ENCODE measurements around the gene LRRC45. TPM values are rescaled to one million over a fixed set of nuclear protein-coding genes. Genes with fewer than 3 reads are reported as not detected.

The LRRC45 gene
- total and polyA plus RNA-seq, 8 donors = 8.3 to 171 (median 21.0) TPM

DNA sequence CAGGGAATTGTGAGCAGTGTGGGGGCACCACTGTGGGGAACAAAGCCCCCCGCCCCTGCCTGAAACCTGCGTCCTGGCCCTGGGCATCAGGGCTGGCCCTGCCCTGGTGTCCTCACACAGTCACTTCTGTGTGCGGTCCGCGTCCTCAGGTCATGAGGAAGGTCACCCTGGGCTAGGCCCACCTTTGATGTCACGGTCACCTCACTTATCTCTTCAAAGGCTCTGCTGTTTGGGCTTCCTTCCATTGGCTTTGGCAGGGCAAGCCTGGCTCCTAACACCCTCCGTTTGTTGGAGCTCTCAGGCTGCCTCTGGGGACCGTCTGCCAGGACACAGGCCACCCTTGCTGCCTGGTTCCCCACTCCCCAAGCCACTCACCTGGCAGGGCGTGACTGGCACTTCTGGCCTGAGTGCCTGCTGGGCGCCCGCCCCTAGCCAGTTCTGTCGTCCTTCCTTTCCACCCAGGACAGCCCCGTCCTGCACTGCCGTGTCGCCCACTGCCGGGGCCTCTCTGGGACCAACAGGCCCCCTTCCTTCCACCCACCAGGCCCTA, 9.3 kb upstream of the LRRC45 start:
- intact Hi-C loops (cut with DNase I; ENCODE audit: low total_unique reads) = no loop called here
- 75 to 83% (median 80%) methylated on average over 13 to 16 of the region's 16 CpGs for whole genome bisulfite sequencing, 5 donors
- TF ChIP-seq POLR2AphosphoS5 (IDR thresholded peaks at IDR 0.05) = no peak
- TF ChIP-seq POLR2A (IDR thresholded peaks at IDR 0.05) = no peak
- TF ChIP-seq, protein P1, sequence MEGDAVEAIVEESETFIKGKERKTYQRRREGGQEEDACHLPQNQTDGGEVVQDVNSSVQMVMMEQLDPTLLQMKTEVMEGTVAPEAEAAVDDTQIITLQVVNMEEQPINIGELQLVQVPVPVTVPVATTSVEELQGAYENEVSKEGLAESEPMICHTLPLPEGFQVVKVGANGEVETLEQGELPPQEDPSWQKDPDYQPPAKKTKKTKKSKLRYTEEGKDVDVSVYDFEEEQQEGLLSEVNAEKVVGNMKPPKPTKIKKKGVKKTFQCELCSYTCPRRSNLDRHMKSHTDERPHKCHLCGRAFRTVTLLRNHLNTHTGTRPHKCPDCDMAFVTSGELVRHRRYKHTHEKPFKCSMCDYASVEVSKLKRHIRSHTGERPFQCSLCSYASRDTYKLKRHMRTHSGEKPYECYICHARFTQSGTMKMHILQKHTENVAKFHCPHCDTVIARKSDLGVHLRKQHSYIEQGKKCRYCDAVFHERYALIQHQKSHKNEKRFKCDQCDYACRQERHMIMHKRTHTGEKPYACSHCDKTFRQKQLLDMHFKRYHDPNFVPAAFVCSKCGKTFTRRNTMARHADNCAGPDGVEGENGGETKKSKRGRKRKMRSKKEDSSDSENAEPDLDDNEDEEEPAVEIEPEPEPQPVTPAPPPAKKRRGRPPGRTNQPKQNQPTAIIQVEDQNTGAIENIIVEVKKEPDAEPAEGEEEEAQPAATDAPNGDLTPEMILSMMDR (IDR thresholded peaks at IDR 0.05) = no peak
- no peak for TF ChIP-seq EP300 (IDR thresholded peaks at IDR 0.05)
- H3K9me3 ChIP-seq = no peaks in the 10 kb centered on the region
- H3K36me3 ChIP-seq = peaks cover 0 to 48% (median 43%) of the 10 kb centered on the region in 4 donors
- H3K4me1 ChIP-seq = peaks cover 2 to 25% (median 16%) of the 10 kb centered on the region in 4 donors
- DNase-seq = no peak
- H3K4me3 ChIP-seq = no peak overlapping the region
- no peaks in the 10 kb centered on the region for H3K27me3 ChIP-seq
- peak overlapping the region in 1 of 5 donors; percentile 77 for H3K27ac ChIP-seq

DNA sequence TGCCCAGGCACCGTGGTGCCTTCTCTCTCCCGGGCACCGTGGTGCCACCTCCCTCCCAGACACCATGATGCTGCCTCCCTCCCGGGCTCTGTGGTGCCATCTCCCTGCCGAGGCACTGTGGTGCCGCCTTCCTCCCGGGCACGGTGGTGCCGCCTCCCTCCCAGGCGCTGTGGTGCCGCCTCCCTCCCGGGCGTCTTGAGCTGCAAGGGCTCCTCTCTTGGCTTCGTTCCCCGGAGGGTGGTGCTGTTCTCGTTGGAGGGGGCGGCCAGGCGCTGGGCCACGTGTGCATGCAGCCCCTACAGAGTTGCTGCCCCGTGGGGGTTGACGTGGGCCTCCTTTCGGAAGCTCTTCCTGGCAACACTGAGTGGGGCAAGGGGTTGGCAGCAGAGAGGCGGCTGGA, 8.7 kb upstream of the LRRC45 start:
- H3K27ac ChIP-seq = no peak overlapping the region
- 62 to 73% (median 70%) methylated on average over 14 to 23 of the region's 23 CpGs for WGBS, 5 donors
- peaks cover 8 to 30% (median 21%) of the 10 kb centered on the region in 4 donors for H3K4me1 ChIP-seq
- H3K9me3 ChIP-seq = no peaks in the 10 kb centered on the region
- no peaks in the 10 kb centered on the region for H3K27me3 ChIP-seq
- intact Hi-C loops (cut with DNase I; ENCODE audit: low total_unique reads) = no loop called here
- DNase-seq = no peak
- no peak for TF ChIP-seq POLR2A (IDR thresholded peaks at IDR 0.05)
- TF ChIP-seq POLR2AphosphoS5 (IDR thresholded peaks at IDR 0.05) = no peak
- no peak for TF ChIP-seq EP300 (IDR thresholded peaks at IDR 0.05)
- TF ChIP-seq, protein P1 (IDR thresholded peaks at IDR 0.05) = no peak
- H3K36me3 ChIP-seq = peaks cover 0 to 50% (median 41%) of the 10 kb centered on the region in 4 donors
- no peak overlapping the region for H3K4me3 ChIP-seq

DNA sequence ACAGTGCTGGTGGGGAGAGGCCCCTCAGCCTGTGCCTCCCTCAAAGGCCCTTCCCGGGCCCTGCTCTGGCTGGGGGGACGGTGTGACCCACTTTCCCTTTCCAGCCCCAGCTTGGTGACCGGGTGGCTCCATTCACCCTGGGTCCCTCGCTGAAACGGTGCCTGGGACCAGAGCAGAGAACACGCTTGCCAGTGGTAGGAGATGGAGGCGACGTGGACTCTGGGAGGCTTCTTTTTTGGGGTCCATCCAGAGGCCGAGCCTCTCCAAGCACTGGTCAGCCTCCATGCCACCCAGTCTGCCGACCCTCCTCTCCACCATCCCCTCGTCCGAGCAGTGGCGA, 8.2 kb upstream of the LRRC45 start:
- TF ChIP-seq EP300 (IDR thresholded peaks at IDR 0.05) (no peak), POLR2A (IDR thresholded peaks at IDR 0.05) (no peak), POLR2AphosphoS5 (IDR thresholded peaks at IDR 0.05) (no peak)
- TF ChIP-seq, protein P1 (IDR thresholded peaks at IDR 0.05) = no peak
- no peaks in the 10 kb centered on the region for H3K27me3 ChIP-seq
- peaks cover 12 to 35% (median 27%) of the 10 kb centered on the region in 4 donors for H3K4me1 ChIP-seq
- H3K4me3 ChIP-seq = no peak overlapping the region
- H3K27ac ChIP-seq = no peak overlapping the region
- no peaks in the 10 kb centered on the region for H3K9me3 ChIP-seq
- no peak for DNase-seq
- intact Hi-C loops (cut with DNase I; ENCODE audit: low total_unique reads) = loop anchor here (5.0 kb wide), 1 partner anchor 53 kb away; the partner anchor contains the start of gene NOTUM
- peaks cover 0 to 46% (median 39%) of the 10 kb centered on the region in 4 donors for H3K36me3 ChIP-seq
- WGBS, 5 donors = 77 to 90% (median 83%) methylated on average over 9 to 13 of the region's 13 CpGs

DNA sequence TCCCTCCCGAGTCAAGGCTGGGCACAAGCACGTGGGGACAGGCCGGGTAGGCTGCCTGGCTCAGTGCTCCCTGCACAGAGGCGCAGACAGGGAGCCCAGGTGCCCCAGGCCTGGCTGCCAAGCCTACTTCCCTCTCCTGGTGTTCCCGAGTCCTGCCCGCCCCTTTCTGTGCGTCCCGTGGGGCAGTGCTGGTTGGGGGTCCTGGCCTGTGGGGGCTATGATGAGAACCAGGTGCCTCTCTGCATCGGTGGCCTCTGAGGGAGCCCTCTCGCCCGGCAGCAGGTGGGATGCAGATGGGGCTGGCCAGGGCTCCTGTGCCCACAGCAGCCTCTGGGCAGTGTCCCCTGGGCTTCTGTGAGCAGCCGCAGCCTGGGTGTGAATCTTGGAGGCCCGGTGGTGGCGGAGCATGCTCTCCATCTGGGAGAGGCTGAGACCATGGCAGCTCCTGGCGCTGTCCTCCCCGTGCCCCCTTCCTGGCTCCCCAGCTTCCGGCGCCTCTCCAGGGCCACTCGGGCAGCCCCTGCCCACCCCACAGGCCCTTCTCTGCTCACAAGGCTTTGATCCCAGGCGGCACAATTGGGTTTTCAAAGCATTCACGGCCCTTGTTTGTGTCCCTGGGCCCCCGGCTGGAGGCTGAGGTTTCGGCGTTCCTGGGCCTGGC, 7.7 kb upstream of the LRRC45 start:
- intact Hi-C loops (cut with DNase I; ENCODE audit: low total_unique reads) = loop anchor here (5.0 kb wide), 1 partner anchor 53 kb away; the partner anchor contains the start of gene NOTUM
- Histone ChIP-seq H3K4me3 (no peak overlapping the region), H3K36me3 (peaks cover 0 to 45% (median 37%) of the 10 kb centered on the region in 4 donors), H3K9me3 (no peaks in the 10 kb centered on the region), H3K27ac (no peak overlapping the region), H3K4me1 (peaks cover 15 to 40% (median 32%) of the 10 kb centered on the region in 4 donors), H3K27me3 (no peaks in the 10 kb centered on the region)
- no peak for TF ChIP-seq EP300 (IDR thresholded peaks at IDR 0.05)
- no peak for TF ChIP-seq POLR2AphosphoS5 (IDR thresholded peaks at IDR 0.05)
- TF ChIP-seq, protein P1 (IDR thresholded peaks at IDR 0.05) = no peak
- no peak for TF ChIP-seq POLR2A (IDR thresholded peaks at IDR 0.05)
- WGBS, 5 donors = 76 to 88% (median 86%) methylated on average over 10 to 24 of the region's 24 CpGs
- no peak for DNase-seq

All from stomach (tissue), 9 donors.